GM12892 (cell line): ENCODE measurements around the gene TEX261. TPM values are rescaled to one million over a fixed set of nuclear protein-coding genes. Genes with fewer than 3 reads are reported as not detected.
A peak's percentile ranks its signal among the peaks of the same experiment; 100 is the strongest.
"Not testable (repeated sequence)": the region's sequence is repeated elsewhere in the genome, so short reads cannot be mapped to it uniquely, and the experiment has no call there.

Experiments used
- DNase-seq: peaks from one replicate; pipeline ENCODE4 v3.0.0; 2011; ENCODE audit not compliant: insufficient read length
- FAIRE-seq: peaks from 2 replicates; lab custom pipeline; 2011; peaks lifted over from hg19 to GRCh38; lab: Jason Lieb, UNC
- POLR2A ChIP-seq: IDR thresholded peaks from 2 replicates; pipeline ENCODE4 v1.6.1; 2011; ENCODE audit warnings: low read depth, low read length, control low read depth
- POLR2AphosphoS5 ChIP-seq: IDR thresholded peaks from 2 replicates; pipeline ENCODE4 v1.6.1; 2011; ENCODE audit warnings: low read depth, low read length, control low read depth
- TAF1 ChIP-seq: IDR thresholded peaks from 2 replicates; pipeline ENCODE4 v1.6.1; 2011; ENCODE audit warnings: low read depth, mild to moderate bottlenecking, control low read depth, low read length, borderline replicate concordance
- polyA plus RNA-seq: library from polyadenylated mRNA; unstranded; fragments of >200 nt; gene quantifications from one replicate; pipeline ENCODE4 v1.2.1, GENCODE V29; 2012; ENCODE audit warnings: missing spikeins, inconsistent platforms; ENCODE audit not compliant: missing spikeins

The TEX261 gene
- 22.9 TPM for polyA plus RNA-seq

DNA sequence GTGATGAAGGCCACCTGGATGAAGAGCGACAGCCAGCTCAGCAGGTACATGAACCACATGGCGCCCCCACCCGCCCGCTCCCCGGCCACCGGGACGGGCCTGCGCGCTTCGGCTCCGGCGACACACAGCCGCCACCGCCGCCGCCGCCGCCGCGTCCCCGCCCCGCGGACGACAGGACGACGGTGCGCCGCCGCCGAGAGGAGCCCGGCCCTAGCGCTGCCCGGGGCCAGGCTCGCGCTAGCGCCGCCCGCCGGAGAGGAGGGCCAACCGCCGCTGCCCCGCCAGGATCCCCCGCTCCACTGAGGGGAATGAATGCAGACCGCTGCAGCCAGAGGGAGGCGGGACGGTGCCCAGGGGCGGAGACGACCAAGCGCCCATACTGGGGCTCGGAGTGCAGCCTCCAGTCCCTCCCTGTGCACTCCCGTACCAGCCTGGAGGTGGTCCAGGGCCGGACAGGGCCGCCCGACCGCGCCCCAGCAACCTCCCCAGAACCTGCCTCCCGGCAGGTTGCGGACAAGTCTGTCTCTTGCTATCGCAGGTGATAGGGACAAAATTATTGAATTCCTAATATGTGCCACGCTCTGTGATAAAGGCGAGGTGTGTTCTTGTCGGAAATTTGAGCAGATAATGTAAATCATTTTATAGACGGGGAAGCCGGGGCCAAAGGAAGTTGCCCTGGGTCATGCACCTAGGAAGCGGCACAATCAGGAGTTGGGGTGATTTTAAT lies at the start of gene TEX261:
TEX261 (minus strand) TSS at position 175 of the 727 bp plus-strand sequence; CDS start at position 59, 116 bp downstream.
- FAIRE-seq (peak; percentile 98), DNase-seq (peak; percentile 93)
- TF ChIP-seq POLR2A (peak; percentile 80), POLR2AphosphoS5 (peak; percentile 49; the same call in 1 of the 2 replicates), TAF1 (no peak)

DNA sequence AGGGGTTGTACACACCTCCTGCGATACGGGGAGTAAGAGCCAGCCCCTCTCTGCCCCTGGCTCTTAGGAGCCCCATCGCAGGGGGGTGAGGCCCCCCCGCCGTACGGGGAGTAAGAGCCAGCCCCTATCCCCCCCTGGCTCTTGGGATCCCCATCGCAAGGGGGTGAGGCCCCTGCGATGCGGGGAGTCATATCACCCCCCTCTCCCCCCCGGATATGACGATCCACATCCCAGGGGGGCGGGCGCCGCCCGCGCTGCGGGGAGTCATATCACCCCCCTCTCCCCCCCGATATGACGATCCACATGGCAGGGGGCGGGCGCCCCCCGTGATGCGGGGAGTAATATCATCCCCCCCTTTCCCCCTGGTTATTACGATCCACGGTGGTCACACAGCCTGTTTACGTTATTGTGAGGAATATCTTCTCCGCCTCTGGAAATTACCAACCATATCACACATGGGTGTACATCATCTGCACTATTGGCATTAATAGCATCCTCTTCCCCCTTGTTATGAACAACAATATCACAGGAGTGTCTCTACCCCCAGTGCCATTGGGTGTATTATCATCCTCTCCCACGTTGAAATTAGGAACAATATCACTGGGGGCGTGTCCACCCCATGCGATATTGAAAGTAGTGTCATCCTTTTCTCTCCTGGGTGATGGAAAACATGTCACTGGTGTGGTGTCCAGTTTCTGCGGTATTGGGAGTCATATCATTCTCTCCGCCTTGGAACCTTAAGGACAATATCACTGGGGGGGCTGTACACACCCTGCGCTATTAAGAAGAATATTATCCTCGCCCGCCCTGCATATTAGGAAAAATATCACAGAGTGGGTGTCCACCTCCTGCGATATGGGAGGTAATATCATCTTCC lies 49.1 kb upstream of the TEX261 start:
- FAIRE-seq (no peak), DNase-seq (no peak)

DNA sequence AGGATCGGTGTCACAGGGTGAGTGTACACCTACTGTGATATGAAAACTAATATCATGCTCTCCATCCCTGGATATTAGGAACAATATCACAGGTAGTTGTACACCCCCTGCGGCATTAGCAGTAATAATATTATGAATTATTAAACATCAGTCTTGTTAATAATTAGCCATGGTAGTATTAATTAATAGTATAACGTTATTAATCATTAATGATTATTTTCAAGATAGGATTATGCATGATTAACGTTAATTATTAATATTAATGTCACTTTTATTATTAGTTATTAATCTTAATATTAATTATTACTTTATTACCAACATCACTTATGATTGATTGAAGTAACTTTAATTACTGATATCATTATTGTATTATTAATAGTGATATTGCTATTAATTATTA lies 47.6 kb upstream of the TEX261 start:
- DNase-seq (no peak), FAIRE-seq (no peak)
- TF ChIP-seq TAF1 (no peak), POLR2A (no peak), POLR2AphosphoS5 (no peak)

More for the DNA sequence above, 49.1 kb upstream of the TEX261 start:
- TF ChIP-seq POLR2AphosphoS5: no peak
- TF ChIP-seq POLR2A: no peak
- no peak for TF ChIP-seq TAF1

DNA sequence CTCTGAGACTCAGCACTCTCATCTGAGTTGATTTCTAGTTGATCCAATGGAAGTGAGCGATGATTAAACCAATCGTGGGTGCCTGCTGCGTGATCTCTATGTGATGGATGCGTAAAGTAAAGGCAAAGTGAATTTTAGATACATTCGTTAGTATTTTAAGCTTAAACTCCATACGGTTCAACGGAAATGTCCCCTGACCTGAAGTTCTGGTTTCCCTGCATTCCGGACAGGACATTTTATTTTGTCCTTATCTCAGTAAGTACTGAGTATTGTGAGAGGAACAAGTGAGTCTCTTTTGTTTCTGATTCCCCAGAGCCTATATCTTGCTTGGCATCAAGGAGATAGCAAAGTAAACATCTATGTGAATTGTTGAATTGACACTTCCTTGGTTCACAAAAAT lies 41.6 kb upstream of the TEX261 start:
- not testable (repeated sequence) for DNase-seq, FAIRE-seq

DNA sequence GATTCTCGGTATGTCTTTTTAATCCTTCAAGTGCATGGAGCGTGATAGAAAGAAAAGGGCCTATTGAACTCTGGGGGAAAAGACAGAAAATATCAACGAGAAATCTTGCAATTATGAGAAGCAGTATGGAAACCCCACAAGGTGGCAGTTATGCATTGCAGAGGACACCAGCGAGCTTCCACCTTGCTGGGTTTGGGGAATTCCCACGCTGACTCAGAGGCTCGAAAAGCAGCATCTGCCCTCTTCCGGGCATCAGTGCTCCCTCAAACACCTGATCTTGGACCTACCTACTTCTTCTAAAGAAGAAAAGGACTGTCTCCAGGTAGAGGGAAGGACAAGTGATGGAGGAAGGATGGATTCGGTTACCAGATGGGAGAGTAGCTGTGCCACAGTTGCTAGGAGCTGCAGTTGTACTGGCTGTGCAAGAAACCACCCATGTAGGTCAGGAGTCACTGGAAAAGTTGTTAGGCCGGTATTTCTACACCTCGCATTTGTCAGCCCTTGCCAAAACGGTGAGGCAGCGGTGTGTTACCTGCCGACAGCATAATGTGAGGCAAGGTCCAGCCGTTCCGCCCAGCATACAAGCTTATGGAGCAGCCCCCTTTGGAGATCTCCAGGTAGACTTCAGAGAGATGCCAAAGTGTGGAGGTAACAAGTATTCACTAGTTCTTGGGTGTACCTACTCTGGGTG lies 29.0 kb upstream of the TEX261 start:
- FAIRE-seq: peak; percentile 73

DNA sequence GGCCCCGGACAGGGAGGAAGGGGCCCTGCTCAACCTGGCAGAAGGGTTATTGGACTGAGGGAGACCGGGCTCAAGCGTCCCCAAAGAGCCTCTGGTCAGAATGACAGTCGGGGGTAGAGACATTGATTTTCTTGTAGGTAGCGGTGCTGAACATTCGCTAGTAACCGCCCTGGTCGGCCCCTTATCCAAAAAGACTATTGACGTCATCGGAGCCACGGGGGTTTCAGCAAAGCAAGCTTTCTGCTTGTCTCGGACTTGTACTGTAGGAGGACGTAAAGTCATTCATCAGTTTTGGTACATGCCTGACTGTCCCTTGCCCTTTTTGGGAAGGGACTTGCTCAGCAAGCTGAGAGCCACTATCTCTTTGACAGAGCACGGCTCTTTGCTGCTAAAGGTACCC lies 26.7 kb upstream of the TEX261 start:
- DNase-seq, FAIRE-seq: not testable (repeated sequence)

More for the DNA sequence above, 29.0 kb upstream of the TEX261 start:
- not testable (repeated sequence) for DNase-seq

DNA sequence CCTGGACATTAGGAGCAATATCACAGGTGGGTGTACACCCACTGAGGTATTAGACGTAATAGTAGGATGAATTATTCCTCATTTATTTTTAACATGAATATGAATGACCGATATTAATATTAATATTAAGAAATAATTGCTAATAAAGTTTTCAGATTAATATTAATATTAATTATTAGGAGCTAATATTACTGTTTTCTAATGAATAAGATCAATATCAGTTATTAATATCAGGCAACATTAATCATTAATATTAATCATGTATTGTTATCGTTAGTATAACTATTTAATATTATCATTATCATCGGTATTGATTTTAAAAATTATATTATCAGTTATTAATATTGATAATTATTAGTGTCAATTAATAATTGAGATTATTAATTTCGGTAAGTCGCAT lies 25.3 kb upstream of the TEX261 start:
- not testable (repeated sequence) for FAIRE-seq, DNase-seq

DNA sequence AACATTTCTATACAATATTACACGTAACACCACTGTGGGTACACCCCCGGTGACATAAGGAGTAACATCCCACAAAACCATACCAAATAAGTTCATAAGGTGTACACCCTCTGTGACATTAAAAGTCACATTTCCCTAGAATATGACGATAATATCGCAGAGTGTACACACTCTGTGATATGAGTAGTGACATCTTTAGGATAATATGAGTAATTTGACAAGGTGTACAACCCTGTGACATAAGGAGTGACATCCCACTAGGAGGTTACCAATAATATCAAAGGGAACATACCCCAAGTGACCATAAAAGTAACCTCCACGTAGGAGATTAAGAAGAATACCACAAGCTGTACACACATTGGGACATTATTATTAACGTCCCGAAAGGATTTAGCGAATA lies 24.0 kb upstream of the TEX261 start:
- TF ChIP-seq TAF1 (no peak), POLR2A (no peak), POLR2AphosphoS5 (no peak)
- FAIRE-seq (no peak), DNase-seq (no peak)

DNA sequence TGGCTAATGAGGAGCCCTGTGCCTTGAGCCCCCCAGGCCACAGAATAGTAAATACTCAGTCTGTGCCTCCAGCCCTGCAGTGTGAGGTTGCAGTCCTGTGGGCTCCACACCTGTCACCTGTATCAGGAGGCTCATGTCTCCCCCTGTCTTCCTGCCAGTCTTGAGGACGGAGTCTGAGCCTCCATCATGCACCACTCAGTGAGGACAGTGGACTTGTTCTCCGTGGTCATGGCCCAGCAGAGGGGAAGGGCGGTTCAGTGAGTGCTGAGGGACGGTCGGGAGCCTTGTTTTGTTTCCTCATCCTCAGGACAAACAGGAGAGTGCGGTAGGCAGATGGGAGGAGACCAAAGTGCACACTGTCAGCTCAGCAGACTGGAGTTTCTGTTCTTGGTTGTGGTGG lies 17.1 kb upstream of the TEX261 start:
- FAIRE-seq, DNase-seq: not testable (repeated sequence)

DNA sequence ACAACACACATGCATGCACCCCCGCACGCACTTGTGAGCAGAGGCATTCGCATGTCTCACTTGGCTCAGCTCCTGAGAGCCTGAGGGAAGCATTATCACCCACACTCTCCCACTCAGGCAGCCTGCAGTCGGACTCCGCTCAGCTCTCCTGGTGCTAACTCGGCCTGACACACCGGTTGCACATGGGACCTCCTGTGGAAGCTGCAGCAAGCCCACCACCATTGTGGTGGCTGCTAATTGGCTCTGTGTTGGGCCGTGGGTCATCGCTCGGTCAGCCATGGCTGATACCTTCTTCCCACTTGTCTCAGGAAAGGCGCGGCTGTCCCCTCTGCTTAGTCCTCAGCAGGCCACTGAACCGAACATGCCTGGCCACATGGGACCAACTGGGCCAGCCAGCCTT lies 13.7 kb upstream of the TEX261 start:
- FAIRE-seq (no peak), DNase-seq (no peak)
- TF ChIP-seq POLR2A: no peak

DNA sequence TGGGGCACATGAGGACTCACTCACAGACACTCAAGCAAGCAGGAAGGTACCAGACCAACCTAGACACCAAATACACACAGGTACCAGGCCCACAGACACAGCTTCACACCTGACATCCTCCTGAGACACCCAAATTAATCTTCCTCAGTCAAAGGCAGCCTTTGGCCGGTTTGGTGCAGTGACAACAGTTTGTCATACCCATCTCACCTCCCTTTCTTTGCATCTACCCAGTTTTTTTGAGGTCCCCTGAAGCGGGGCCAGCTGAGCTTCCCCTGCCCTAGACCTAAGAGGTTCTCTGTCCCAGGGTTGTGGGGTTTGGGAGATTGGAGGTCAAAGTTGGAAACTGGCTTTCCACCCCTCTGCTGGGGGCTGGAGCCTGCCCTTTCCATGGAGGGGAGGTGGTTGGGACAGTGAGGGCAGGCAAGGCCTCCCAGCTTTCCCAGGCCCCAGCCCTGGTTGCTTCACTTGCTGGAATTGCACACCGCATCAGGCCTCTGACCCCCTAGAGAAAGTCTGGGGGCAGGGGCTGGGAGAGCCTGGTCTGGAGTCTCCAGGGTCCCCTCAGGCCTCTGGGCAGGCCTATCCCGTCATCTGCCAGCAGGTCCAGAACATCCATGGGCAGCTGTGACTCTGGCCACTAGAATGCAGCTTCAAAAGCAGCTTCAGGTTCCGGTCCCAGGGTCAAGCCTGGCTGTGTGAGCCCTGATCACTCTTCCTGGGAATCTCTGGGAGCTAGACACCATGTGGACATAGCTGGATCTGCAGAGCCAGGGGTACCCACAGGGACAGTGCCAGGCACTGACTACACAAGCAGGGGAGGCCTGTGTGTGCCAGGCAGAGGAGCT lies 12.5 kb upstream of the TEX261 start:
- FAIRE-seq (no peak), DNase-seq (no peak)
- no peak for TF ChIP-seq POLR2A
- TF ChIP-seq POLR2AphosphoS5: no peak
- no peak for TF ChIP-seq TAF1

DNA sequence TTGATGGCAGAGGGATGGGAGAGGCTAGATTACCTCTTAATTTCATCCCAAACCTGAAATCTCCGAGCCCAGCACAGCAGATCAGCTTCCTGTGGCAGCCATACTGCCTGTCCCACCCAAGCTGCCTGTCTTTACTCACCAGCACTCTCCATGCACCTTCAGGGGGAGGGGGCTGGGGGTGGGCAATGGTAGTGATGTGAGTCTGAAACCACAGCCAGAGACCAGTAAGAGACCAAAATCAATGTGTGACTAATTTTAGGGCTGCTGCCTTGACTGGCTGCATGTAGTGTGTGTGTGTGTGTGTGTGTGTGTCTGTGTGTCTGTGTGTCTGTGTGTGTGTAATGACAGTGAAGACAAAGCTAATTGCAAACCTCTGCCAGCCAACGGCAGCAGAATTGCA lies 11.7 kb upstream of the TEX261 start:
- DNase-seq (no peak), FAIRE-seq (no peak)
- TF ChIP-seq POLR2A (no peak), POLR2AphosphoS5 (no peak), TAF1 (no peak)
